Breast epithelium (tissue), 3 donors: Measurements from ENCODE around the gene SHC1.

Experiments
- POLR2A ChIP-seq: fragments of 450-650 bp; IDR thresholded peaks from one replicate; pipeline ENCODE4 v1.6.1; 2016; ENCODE audit warnings: antibody characterized with exemption, mild to moderate bottlenecking, moderate library complexity
- TF ChIP-seq, protein P1 (sequence below), 3 donors: fragments of 450-650 bp; IDR thresholded peaks; one replicate each; pipeline ENCODE4 v1.5.1; 2016 to 2017; ENCODE audit warnings: antibody characterized with exemption in 3 of 3, mild to moderate bottlenecking in 3 of 3, moderate library complexity in 3 of 3

DNA sequence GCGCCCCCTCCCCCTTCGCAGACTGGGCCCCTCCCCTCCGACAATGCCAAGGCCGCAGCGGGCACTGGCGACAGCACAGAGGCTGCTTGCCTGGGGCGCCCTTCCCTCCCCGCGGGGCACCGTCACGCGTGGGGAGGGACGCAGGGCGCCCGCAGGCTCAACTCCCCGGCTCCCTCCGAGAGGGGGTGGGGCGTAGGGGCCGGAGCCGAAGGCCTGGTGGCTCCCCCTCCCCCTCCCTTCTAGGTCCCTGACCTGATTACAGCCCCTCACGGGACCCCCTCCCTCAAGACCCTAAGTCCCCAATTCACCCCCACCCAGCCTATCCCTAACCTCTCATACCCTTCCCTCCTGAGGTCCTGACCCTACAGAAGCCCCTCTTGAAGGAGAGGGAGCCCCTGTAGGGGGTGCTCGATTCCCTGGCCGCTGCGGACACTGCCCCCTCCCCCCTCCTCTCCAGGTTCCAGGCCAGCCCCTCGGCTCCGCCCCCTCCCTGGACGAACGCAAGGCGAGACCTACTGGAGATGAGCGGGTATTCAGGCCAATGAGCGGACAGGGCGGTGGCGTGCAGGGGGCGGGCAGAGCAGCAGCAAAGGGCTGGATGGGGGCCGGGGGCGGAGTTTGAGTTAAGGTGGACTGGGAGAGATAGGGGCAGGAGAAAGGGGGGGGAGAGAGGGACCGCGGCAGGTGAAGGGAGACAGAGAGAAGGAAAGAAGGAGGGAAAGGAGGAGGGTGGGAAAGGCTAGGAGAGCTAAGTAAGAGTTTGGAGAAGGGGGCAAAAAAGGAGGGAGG is 31.3 kb upstream of the SHC1 start:
- TF ChIP-seq POLR2A = peak; percentile 83
- TF ChIP-seq, protein P1, sequence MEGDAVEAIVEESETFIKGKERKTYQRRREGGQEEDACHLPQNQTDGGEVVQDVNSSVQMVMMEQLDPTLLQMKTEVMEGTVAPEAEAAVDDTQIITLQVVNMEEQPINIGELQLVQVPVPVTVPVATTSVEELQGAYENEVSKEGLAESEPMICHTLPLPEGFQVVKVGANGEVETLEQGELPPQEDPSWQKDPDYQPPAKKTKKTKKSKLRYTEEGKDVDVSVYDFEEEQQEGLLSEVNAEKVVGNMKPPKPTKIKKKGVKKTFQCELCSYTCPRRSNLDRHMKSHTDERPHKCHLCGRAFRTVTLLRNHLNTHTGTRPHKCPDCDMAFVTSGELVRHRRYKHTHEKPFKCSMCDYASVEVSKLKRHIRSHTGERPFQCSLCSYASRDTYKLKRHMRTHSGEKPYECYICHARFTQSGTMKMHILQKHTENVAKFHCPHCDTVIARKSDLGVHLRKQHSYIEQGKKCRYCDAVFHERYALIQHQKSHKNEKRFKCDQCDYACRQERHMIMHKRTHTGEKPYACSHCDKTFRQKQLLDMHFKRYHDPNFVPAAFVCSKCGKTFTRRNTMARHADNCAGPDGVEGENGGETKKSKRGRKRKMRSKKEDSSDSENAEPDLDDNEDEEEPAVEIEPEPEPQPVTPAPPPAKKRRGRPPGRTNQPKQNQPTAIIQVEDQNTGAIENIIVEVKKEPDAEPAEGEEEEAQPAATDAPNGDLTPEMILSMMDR (IDR thresholded peaks at IDR 0.05) = peak in 2 of 3 donors; percentile 9 to 30
